Lung (tissue), 12 donors: ENCODE data around the gene TRABD2B. TPM values are rescaled to one million over a fixed set of nuclear protein-coding genes. Genes with fewer than 3 reads are reported as not detected.

Source experiments
- ATAC-seq: fragments of 200-7000 bp; cut with Tn5 transposase; one replicate; pipeline ENCODE4 v1.9.1; 2020; ENCODE audit warnings: moderate number of reproducible peaks; ENCODE audit not compliant: insufficient read depth, low FRiP score
- DNase-seq, 3 donors: peaks; one replicate each; pipeline ENCODE4 v3.0.0-alpha.2; 2013 to 2017
- H3K27ac ChIP-seq, 2 donors: one replicate each; pipeline ENCODE4 v1.5.1; 2013; ENCODE audit warnings: mild to moderate bottlenecking in 2 of 2, moderate library complexity in 2 of 2, control low read depth in 1 of 2, inconsistent platforms in 1 of 2, low read depth in 1 of 2, low read length in 1 of 2
- H3K27me3 ChIP-seq, 3 donors: one replicate each; pipeline ENCODE4 v1.5.1; 2013; ENCODE audit warnings: low read length in 2 of 3; ENCODE audit not compliant: control insufficient read depth in 3 of 3, insufficient read depth in 3 of 3
- H3K36me3 ChIP-seq, 4 donors: one replicate each; pipeline ENCODE4 v1.5.1; 2013; ENCODE audit warnings: low read length in 4 of 4, mild to moderate bottlenecking in 1 of 4, moderate library complexity in 1 of 4; ENCODE audit not compliant: control insufficient read depth in 4 of 4, insufficient read depth in 4 of 4
- H3K4me1 ChIP-seq, 5 donors: one replicate each; pipeline ENCODE4 v1.5.1; 2013; ENCODE audit warnings: low read length in 5 of 5, mild to moderate bottlenecking in 2 of 5, moderate library complexity in 1 of 5; ENCODE audit not compliant: control insufficient read depth in 5 of 5, insufficient read depth in 5 of 5
- H3K4me3 ChIP-seq: one replicate; pipeline ENCODE4 v1.5.1; 2013; ENCODE audit warnings: mild to moderate bottlenecking, control low read depth, moderate library complexity
- H3K9ac ChIP-seq, 2 donors: one replicate each; pipeline ENCODE4 v1.5.1; 2013; ENCODE audit warnings: low read length in 2 of 2, control low read depth in 1 of 2; ENCODE audit not compliant: insufficient read depth in 1 of 2
- H3K9me3 ChIP-seq, 4 donors: one replicate each; pipeline ENCODE4 v1.5.1; 2013; ENCODE audit warnings: low read length in 3 of 4, mild to moderate bottlenecking in 1 of 4, moderate library complexity in 1 of 4; ENCODE audit not compliant: control insufficient read depth in 4 of 4, insufficient read depth in 3 of 4
- WGBS, 2 donors: extraction: QIAGEN DNeasy Blood & Tissue Kit; methylation state at CpG; one replicate each; pipeline ENCODE4 v1.1.7; 2013; 5-methylcytosine and 5-hydroxymethylcytosine counted together
- polyA plus RNA-seq, 2 donors: library from polyadenylated mRNA; stranded (reverse); fragments of 200-250 nt; gene quantifications; one replicate each; pipeline ENCODE4 v1.2.1, GENCODE V29; 2013
- total RNA-seq, 2 donors: library from RNA; depleted of rRNA in 1 of 2; stranded (reverse); fragments of >200 nt in 1 of 2; gene quantifications; one replicate each; pipeline ENCODE4 v1.2.1, GENCODE V29; 2014 to 2021
- TF ChIP-seq, protein P1 (sequence below): IDR thresholded peaks from 2 replicates; pipeline ENCODE4 v1.5.1; 2012; ENCODE audit warnings: mild to moderate bottlenecking; ENCODE audit errors: control extremely low read depth, extremely low read depth
- donor health status: control.
- donor health status: control.
- donor health status: Bipolar disorder and iron deficiency.
- donor health status: healthy.
- donor health status: DM: yes; HTN: yes; CAD: no.

TRABD2B gene
- total and polyA plus RNA-seq, 4 donors = 0.37 to 1.9 (median 0.64) TPM

GRCh38 chr1:47918257-47918867 lies 78.8 kb downstream of the TRABD2B start:
- H3K9ac ChIP-seq = no peak overlapping the region
- peaks cover 0 to 19% (median 0%) of the 10 kb centered on the region in 5 donors for H3K4me1 ChIP-seq
- no peaks in the 10 kb centered on the region for H3K27me3 ChIP-seq
- no peak overlapping the region for H3K27ac ChIP-seq
- ATAC-seq = no peak
- no peaks in the 10 kb centered on the region for H3K36me3 ChIP-seq
- 25 to 45% methylated on average over 8 of the region's 8 CpGs for WGBS, 2 donors
- no peaks in the 10 kb centered on the region for H3K9me3 ChIP-seq
- peak in 2 of 3 donors; percentile 29 to 76 for DNase-seq
- H3K4me3 ChIP-seq = no peak overlapping the region
- TF ChIP-seq, protein P1, sequence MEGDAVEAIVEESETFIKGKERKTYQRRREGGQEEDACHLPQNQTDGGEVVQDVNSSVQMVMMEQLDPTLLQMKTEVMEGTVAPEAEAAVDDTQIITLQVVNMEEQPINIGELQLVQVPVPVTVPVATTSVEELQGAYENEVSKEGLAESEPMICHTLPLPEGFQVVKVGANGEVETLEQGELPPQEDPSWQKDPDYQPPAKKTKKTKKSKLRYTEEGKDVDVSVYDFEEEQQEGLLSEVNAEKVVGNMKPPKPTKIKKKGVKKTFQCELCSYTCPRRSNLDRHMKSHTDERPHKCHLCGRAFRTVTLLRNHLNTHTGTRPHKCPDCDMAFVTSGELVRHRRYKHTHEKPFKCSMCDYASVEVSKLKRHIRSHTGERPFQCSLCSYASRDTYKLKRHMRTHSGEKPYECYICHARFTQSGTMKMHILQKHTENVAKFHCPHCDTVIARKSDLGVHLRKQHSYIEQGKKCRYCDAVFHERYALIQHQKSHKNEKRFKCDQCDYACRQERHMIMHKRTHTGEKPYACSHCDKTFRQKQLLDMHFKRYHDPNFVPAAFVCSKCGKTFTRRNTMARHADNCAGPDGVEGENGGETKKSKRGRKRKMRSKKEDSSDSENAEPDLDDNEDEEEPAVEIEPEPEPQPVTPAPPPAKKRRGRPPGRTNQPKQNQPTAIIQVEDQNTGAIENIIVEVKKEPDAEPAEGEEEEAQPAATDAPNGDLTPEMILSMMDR = no peak

DNA sequence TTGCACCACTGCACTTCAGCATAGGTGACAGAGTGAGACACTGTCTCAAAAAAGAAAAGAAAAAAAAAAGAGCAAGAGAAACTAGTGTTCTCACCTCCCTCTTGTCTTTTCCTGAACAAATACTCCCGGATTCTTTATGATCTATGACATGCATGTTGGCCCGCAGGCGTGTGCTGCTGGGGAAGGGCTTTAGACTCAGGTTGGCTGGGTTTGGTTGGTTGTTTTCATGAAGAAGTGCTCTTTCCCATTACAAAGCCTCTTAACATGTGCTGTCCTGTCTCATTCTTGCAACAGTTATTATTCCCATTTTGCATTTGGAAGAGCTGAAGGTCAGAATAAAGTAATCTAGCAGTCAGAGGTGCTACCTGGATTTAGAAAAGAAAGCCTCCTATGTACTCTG lies 79.5 kb downstream of the TRABD2B start:
- no peaks in the 10 kb centered on the region for H3K36me3 ChIP-seq
- peaks cover 0 to 19% (median 0%) of the 10 kb centered on the region in 5 donors for H3K4me1 ChIP-seq
- no peak for ATAC-seq
- H3K27ac ChIP-seq = no peak overlapping the region
- no peak overlapping the region for H3K4me3 ChIP-seq
- H3K9ac ChIP-seq = no peak overlapping the region
- TF ChIP-seq, protein P1 = no peak
- no peaks in the 10 kb centered on the region for H3K9me3 ChIP-seq
- H3K27me3 ChIP-seq = no peaks in the 10 kb centered on the region
- WGBS, 2 donors = 89 to 90% methylated on average over 3 of the region's 3 CpGs
- no peak for DNase-seq

DNA sequence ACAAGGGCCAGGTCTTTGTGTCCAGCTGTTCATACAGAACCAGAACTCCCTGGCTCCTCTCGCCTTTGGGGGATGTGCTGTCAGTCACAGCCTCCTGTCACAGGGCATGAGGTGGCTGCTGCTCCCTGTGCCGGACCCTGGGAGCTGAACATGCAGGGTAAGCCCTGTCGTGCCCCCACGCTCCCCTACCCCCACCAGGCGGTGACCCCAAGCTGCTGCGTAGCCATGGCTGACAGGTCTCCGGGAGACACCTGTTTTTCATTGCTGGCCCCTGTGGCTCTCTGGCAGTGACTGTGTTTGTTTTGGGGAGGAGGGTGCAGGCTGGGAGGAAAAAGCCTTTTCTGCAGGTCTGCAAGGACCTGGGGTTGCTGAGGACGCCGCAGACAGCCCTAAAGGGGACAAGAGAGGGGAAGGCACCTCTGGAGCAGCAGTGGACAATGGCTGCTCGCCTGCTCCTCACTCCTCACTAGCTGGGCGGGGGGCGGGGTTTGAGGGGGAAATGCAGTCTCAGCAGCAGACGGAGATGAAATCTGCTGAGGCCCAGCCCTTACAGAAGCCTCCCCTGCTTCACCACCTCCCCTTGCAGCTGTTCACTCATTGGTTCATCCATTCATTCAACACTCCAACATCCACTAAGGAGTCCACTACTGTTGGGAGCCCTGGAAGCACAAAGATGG lies 81.4 kb downstream of the TRABD2B start:
- Histone ChIP-seq H3K27ac (no peak overlapping the region), H3K4me1 (peaks cover 0 to 19% (median 0%) of the 10 kb centered on the region in 5 donors), H3K36me3 (no peaks in the 10 kb centered on the region), H3K4me3 (no peak overlapping the region), H3K27me3 (no peaks in the 10 kb centered on the region), H3K9ac (no peak overlapping the region), H3K9me3 (no peaks in the 10 kb centered on the region)
- WGBS, 2 donors = 73 to 75% methylated on average over 13 of the region's 13 CpGs
- TF ChIP-seq, protein P1 = no peak
- DNase-seq (no peak), ATAC-seq (no peak)
